ENCODE measurements around the gene LURAP1L. TPM values are rescaled to one million over a fixed set of nuclear protein-coding genes. Genes with fewer than 3 reads are reported as not detected.

Gene LURAP1L
- total RNA-seq, 6 donors from 2014 or later = 25.4 to 59.7 (median 33.6) TPM

DNA sequence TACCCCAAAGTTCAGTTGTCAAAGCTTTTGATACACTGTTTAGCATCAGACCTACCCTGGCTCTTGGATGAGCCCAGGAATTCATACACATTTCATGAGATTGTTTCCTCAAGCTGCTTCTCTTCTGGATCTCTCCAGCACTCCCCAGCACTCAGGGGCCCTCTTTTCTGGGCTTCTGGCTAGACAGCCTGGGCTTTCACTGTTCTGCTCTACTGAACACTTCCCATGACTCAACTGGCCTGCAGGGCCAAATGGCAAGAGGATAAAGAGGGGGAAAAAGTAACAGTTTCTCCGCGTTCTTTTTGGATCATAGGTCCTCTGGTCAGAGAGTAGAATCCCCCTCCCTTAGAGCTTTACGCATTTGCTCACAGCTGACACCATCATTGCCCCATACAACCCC lies 20.9 kb upstream of the LURAP1L start:
- 86 to 89% methylated on average over 3 of the region's 3 CpGs for WGBS, 2 donors
- TF ChIP-seq POLR2A (IDR thresholded peaks at IDR 0.05) (no peak), POLR2AphosphoS5 (IDR thresholded peaks at IDR 0.05) (no peak), EP300 (IDR thresholded peaks at IDR 0.05) (no peak)
- TF ChIP-seq, protein P1, sequence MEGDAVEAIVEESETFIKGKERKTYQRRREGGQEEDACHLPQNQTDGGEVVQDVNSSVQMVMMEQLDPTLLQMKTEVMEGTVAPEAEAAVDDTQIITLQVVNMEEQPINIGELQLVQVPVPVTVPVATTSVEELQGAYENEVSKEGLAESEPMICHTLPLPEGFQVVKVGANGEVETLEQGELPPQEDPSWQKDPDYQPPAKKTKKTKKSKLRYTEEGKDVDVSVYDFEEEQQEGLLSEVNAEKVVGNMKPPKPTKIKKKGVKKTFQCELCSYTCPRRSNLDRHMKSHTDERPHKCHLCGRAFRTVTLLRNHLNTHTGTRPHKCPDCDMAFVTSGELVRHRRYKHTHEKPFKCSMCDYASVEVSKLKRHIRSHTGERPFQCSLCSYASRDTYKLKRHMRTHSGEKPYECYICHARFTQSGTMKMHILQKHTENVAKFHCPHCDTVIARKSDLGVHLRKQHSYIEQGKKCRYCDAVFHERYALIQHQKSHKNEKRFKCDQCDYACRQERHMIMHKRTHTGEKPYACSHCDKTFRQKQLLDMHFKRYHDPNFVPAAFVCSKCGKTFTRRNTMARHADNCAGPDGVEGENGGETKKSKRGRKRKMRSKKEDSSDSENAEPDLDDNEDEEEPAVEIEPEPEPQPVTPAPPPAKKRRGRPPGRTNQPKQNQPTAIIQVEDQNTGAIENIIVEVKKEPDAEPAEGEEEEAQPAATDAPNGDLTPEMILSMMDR (IDR thresholded peaks at IDR 0.05) = no peak

DNA sequence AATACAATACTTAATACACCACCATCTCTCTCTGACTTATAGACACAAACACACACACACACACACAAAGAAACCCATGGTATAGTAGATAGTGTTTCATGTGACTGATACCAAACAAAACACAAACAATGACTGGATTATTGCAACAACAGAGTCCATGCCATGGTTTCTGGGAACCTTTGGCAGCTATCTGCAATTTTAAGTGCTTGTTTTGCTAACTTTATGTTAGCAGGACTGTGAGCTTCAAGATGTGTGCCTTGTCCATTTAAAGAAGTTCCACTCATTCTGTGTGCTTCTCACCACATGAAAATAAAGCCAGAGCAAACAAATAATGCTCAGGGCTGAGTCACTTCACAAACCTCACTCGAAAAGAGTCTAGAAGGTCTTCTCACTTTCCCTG lies 15.1 kb upstream of the LURAP1L start:
- WGBS, 2 donors = 35 to 45% methylated on average over 1 of the region's 1 CpG
- no peaks in the 10 kb centered on the region for H3K36me3 ChIP-seq
- peaks cover 0 to 5% (median 0%) of the 10 kb centered on the region in 4 donors for H3K4me1 ChIP-seq
- ATAC-seq (ENCODE audit: low FRiP score in 2 of 2) (peak; percentile 39 to 65), DNase-seq (no peak)
- H3K27ac ChIP-seq = peak overlapping the region in 2 of 4 donors; percentile 30 to 31
- no peaks in the 10 kb centered on the region for H3K9me3 ChIP-seq
- H3K27me3 ChIP-seq = no peaks in the 10 kb centered on the region
- TF ChIP-seq POLR2A (IDR thresholded peaks at IDR 0.05) (no peak), EP300 (IDR thresholded peaks at IDR 0.05) (peak in 1 of 4 donors; percentile 88), POLR2AphosphoS5 (IDR thresholded peaks at IDR 0.05) (peak in 1 of 2 donors; percentile 61)
- TF ChIP-seq, protein P1 (IDR thresholded peaks at IDR 0.05) = no peak
- H3K4me3 ChIP-seq = no peak overlapping the region

More for the DNA sequence above, 20.9 kb upstream of the LURAP1L start:
- H3K36me3 ChIP-seq = no peaks in the 10 kb centered on the region
- H3K27ac ChIP-seq = no peak overlapping the region
- H3K9me3 ChIP-seq = no peaks in the 10 kb centered on the region
- DNase-seq (no peak), ATAC-seq (ENCODE audit: low FRiP score in 2 of 2) (no peak)
- no peaks in the 10 kb centered on the region for H3K4me1 ChIP-seq
- no peak overlapping the region for H3K4me3 ChIP-seq
- H3K27me3 ChIP-seq = no peaks in the 10 kb centered on the region

DNA sequence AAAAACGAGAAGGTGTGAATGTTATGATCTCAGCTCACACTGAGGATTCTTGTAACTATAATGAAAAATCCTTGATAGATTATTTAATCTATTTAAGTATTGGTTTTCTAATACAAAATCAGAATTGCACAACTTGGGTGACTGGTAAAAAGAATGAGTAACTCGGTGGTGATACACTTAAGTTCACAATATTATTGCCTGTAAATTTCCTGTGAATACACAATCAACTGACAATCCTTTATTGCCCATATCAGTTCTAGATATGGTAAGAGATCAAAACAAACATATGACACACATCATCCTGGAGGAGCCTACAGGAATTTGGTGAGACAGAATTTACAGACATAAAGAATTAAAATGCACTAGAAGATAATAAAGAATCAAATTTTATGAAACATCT lies 14.1 kb upstream of the LURAP1L start:
- no peak for ATAC-seq (ENCODE audit: low FRiP score in 2 of 2)
- H3K27ac ChIP-seq = no peak overlapping the region

DNA sequence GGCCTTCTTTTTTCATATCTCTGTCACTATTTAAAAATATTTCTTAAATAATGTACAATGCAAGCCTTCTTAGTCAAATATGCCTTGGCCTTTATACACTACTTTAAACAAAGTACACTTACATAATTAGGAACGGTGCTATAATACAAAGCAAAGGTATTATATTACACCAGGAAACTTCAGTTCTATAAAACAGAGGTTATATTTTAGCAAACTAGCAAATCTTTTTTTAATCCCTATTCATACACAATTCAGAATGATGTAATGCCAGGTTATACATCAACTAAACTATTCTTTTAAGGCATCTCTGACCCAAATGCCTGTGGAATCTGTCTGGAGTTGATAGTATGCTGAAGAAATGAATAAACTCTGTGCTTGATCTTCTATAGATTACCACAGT lies 10.7 kb upstream of the LURAP1L start:
- DNase-seq = no peak
- H3K36me3 ChIP-seq = no peaks in the 10 kb centered on the region
- no peak overlapping the region for H3K27ac ChIP-seq
- WGBS, 2 donors = 49 to 66% methylated on average over 1 of the region's 1 CpG
- H3K27me3 ChIP-seq = no peaks in the 10 kb centered on the region
- H3K9me3 ChIP-seq = no peaks in the 10 kb centered on the region
- no peak overlapping the region for H3K4me3 ChIP-seq
- no peak for ATAC-seq (ENCODE audit: low FRiP score in 2 of 2)
- peaks cover 0 to 19% (median 5%) of the 10 kb centered on the region in 4 donors for H3K4me1 ChIP-seq
- TF ChIP-seq, protein P1 (IDR thresholded peaks at IDR 0.05) = no peak
- TF ChIP-seq EP300 (IDR thresholded peaks at IDR 0.05) (no peak), POLR2AphosphoS5 (IDR thresholded peaks at IDR 0.05) (no peak), POLR2A (IDR thresholded peaks at IDR 0.05) (no peak)

More for the DNA sequence above, 14.1 kb upstream of the LURAP1L start:
- H3K9me3 ChIP-seq = no peaks in the 10 kb centered on the region
- DNase-seq = no peak
- no peak overlapping the region for H3K4me3 ChIP-seq
- H3K36me3 ChIP-seq = no peaks in the 10 kb centered on the region
- WGBS, 2 donors = 30 to 48% methylated on average over 2 of the region's 2 CpGs
- H3K4me1 ChIP-seq = peaks cover 0 to 6% (median 1%) of the 10 kb centered on the region in 4 donors
- TF ChIP-seq, protein P1 (IDR thresholded peaks at IDR 0.05) = no peak
- TF ChIP-seq POLR2AphosphoS5 (IDR thresholded peaks at IDR 0.05) (no peak), POLR2A (IDR thresholded peaks at IDR 0.05) (no peak), EP300 (IDR thresholded peaks at IDR 0.05) (no peak)
- no peaks in the 10 kb centered on the region for H3K27me3 ChIP-seq

DNA sequence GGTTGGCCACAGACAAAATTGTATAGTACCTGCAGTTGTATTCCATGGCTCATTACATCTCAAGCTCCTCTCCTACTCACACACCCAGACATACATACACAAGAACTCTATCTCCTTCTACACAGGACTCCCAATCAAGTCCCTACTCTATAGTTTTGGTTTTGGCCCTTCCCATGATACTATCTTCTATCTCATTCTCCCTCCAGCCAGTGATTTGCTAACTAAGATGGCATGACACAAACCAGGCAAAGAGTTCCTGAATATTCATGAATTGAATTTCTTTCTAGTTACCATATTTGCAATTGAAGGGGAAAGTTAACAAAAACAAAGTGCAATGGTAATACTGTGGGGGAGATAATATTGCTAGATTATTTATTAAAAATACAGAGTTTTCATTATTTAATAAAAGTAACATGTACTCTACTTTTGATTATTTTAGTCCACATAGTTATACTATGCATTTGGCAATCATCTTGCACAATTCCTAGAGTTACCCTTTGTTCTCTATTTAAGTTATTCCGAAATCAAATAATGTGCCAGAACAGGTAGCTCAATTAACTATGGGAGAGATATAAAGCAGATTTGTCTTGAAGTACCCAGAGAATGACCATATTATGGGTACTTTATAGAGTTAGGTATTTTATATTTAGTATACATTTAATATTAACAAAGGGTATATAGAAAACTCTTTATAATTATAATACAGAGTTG lies 9.6 kb upstream of the LURAP1L start:
- Histone ChIP-seq H3K4me1 (peaks cover 0 to 19% (median 5%) of the 10 kb centered on the region in 4 donors), H3K36me3 (no peaks in the 10 kb centered on the region), H3K9me3 (no peaks in the 10 kb centered on the region), H3K4me3 (no peak overlapping the region), H3K27me3 (no peaks in the 10 kb centered on the region), H3K27ac (no peak overlapping the region)
- DNase-seq = no peak
- 60 to 66% methylated on average over 1 of the region's 1 CpG for WGBS, 2 donors
- TF ChIP-seq EP300 (IDR thresholded peaks at IDR 0.05) (no peak), POLR2A (IDR thresholded peaks at IDR 0.05) (no peak), POLR2AphosphoS5 (IDR thresholded peaks at IDR 0.05) (no peak)
- TF ChIP-seq, protein P1 (IDR thresholded peaks at IDR 0.05) = no peak
- ATAC-seq (ENCODE audit: low FRiP score in 2 of 2) = no peak

Data from upper lobe of left lung (tissue), 6 donors.